GM19099 (cell line): ENCODE data around the gene CD248.

ENCODE experiments used
- POLR2A ChIP-seq: IDR thresholded peaks from 3 replicates; pipeline ENCODE4 v1.6.1; 2011; ENCODE audit warnings: low read depth; ENCODE audit not compliant: insufficient read length; ENCODE audit errors: extremely low read depth

Gene CD248

GRCh38 chr11:66281001-66281400 lies 35.8 kb downstream of the CD248 start:
- no peak for TF ChIP-seq POLR2A

- TF ChIP-seq POLR2A = no peak
Measured at GRCh38 chr11:66280428-66280827, 36.4 kb downstream of the CD248 start.

- TF ChIP-seq POLR2A = no peak
Measured at GRCh38 chr11:66279092-66279734, 37.6 kb downstream of the CD248 start.

GRCh38 chr11:66278363-66279091 lies 38.3 kb downstream of the CD248 start:
- no peak for TF ChIP-seq POLR2A

- TF ChIP-seq POLR2A = no peak
Measured at GRCh38 chr11:66277471-66278362, 39.1 kb downstream of the CD248 start, which contains the start of gene CNIH2. Gene CNIH2 (plus strand): TSS chr11:66278175. CDS start chr11:66278457, 282 bp downstream.

GRCh38 chr11:66275984-66276612 lies 40.7 kb downstream of the CD248 start:
- TF ChIP-seq POLR2A = no peak

- TF ChIP-seq POLR2A = no peak
Measured at GRCh38 chr11:66275396-66275795, 41.4 kb downstream of the CD248 start.

GRCh38 chr11:66274219-66274618 lies 42.6 kb downstream of the CD248 start:
- TF ChIP-seq POLR2A = no peak

- TF ChIP-seq POLR2A = no peak
Measured at GRCh38 chr11:66272596-66272995, 44.2 kb downstream of the CD248 start.

GRCh38 chr11:66271816-66272215 lies 45.0 kb downstream of the CD248 start:
- no peak for TF ChIP-seq POLR2A

GRCh38 chr11:66268952-66269905 lies 47.6 kb downstream of the CD248 start:
- peak; percentile 15 for TF ChIP-seq POLR2A

GRCh38 chr11:66268244-66268951 lies 48.4 kb downstream of the CD248 start, which contains the start of gene RAB1B:
Gene RAB1B (plus strand): TSS chr11:66268639. CDS start chr11:66268680, 41 bp downstream.
- peak; percentile 69 for TF ChIP-seq POLR2A
